GM12878 (cell line): ENCODE data around the gene TBC1D20. TPM values are rescaled to one million over a fixed set of nuclear protein-coding genes. Genes with fewer than 3 reads are reported as not detected.

Experiments
- ATAC-seq: fragments of 200-7000 bp; cut with Tn5 transposase; 3 replicates; pipeline ENCODE4 v1.9.1; 2020; ENCODE audit warnings: mild to moderate bottlenecking, moderate library complexity
- BruUV-seq: library from RNA; stranded (reverse); fragments of 400-500 nt; replicated peaks from 2 replicates; lab custom pipeline; 2021; lab: Mats Ljungman, UMichigan
- CTCF ChIA-PET: fragments of 300-600 bp; sonication (Branson Sonifier 250); formaldehyde crosslinking; extraction: SDS; loops from one replicate; lab custom pipeline; 2021; ENCODE audit warnings: inconsistent platforms; lab: Yijun Ruan, JAX
- POLR2A ChIA-PET: fragments of 350-600 bp; formaldehyde crosslinking; extraction: SDS; loops from one replicate; lab custom pipeline; 2021; ENCODE audit warnings: inconsistent platforms; lab: Charles Lee
- RAD21 ChIA-PET: fragments of 300-600 bp; sonication (Branson Sonifier 250); formaldehyde crosslinking; loops from one replicate; lab custom pipeline; 2023; ENCODE audit warnings: antibody characterized with exemption; ENCODE audit not compliant: unreplicated experiment; lab: Charles Lee
- SMC1A ChIA-PET: fragments of 300-600 bp; sonication (Branson Sonifier 250); formaldehyde crosslinking; loops from one replicate; lab custom pipeline; 2023; ENCODE audit not compliant: unreplicated experiment, uncharacterized antibody; lab: Charles Lee
- DNase-seq: peaks from one replicate; pipeline ENCODE4 v3.0.0-alpha.2; 2011; ENCODE audit warnings: low read depth, low spot score
- FAIRE-seq: peaks from 3 replicates; lab custom pipeline; 2011; peaks lifted over from hg19 to GRCh38; lab: Jason Lieb, UNC
- H2AFZ ChIP-seq: 2 replicates; pipeline ENCODE4 v1.6.0; 2011; ENCODE audit warnings: low read depth, low read length, control low read depth; ENCODE audit not compliant: control insufficient read depth
- H3K27ac ChIP-seq: 2 replicates; pipeline ENCODE4 v1.5.1; 2011; ENCODE audit warnings: control low read depth; ENCODE audit not compliant: control insufficient read depth, insufficient read depth
- H3K27me3 ChIP-seq, 2 experiments: replicated peaks in 1 of 2; 2 replicates each; pipeline versions ENCODE4 v1.6.0 to v1.6.1; 2011; ENCODE audit warnings: low read length in 1 of 2; ENCODE audit not compliant: control insufficient read depth in 2 of 2, insufficient read depth in 2 of 2
- H3K36me3 ChIP-seq, 2 experiments: 2 replicates each; pipeline ENCODE4 v1.5.1; 2011; ENCODE audit warnings: low read length in 1 of 2; ENCODE audit not compliant: control insufficient read depth in 2 of 2, insufficient read depth in 2 of 2
- H3K4me1 ChIP-seq: 2 replicates; pipeline ENCODE4 v1.6.1; 2011; ENCODE audit warnings: mild to moderate bottlenecking, low read length, moderate library complexity, mixed read lengths; ENCODE audit not compliant: control insufficient read depth, insufficient read depth
- H3K4me2 ChIP-seq: 2 replicates; pipeline ENCODE4 v1.6.0; 2011; ENCODE audit warnings: control low read depth; ENCODE audit not compliant: control insufficient read depth, insufficient read depth
- H3K4me3 ChIP-seq: fragments of 200-600 bp; sonication (generic); 2 replicates; pipeline ENCODE4 v1.5.1; 2016
- H3K79me2 ChIP-seq: 2 replicates; pipeline ENCODE4 v1.6.0; 2011; ENCODE audit warnings: low read length; ENCODE audit not compliant: control insufficient read depth, insufficient read depth
- H3K9ac ChIP-seq: 2 replicates; pipeline ENCODE4 v1.8.0; 2011; ENCODE audit warnings: low read length, control low read depth, mixed read lengths; ENCODE audit not compliant: control insufficient read depth, insufficient read depth
- H3K9me3 ChIP-seq: replicated peaks from 3 replicates; pipeline ENCODE4 v1.5.1; 2011; ENCODE audit warnings: mild to moderate bottlenecking, low read length; ENCODE audit not compliant: control insufficient read depth, insufficient read depth
- H4K20me1 ChIP-seq: 2 replicates; pipeline ENCODE4 v1.6.0; 2011; ENCODE audit not compliant: control insufficient read depth, insufficient read depth
- BCL11A ChIP-seq: IDR thresholded peaks from 2 replicates; pipeline ENCODE4 v1.6.1; 2011; ENCODE audit warnings: low read depth, low read length
- JUNB ChIP-seq: IDR thresholded peaks from 2 replicates; pipeline ENCODE4 v1.6.1; 2016; ENCODE audit warnings: antibody characterized with exemption, mild to moderate bottlenecking
- NFXL1 ChIP-seq: fragments of 450-650 bp; IDR thresholded peaks from 2 replicates; pipeline ENCODE4 v1.6.1; 2017; ENCODE audit warnings: antibody characterized with exemption, mild to moderate bottlenecking, borderline replicate concordance
- SMAD5 ChIP-seq: IDR thresholded peaks from 2 replicates; pipeline ENCODE4 v1.6.1; 2016; ENCODE audit warnings: antibody characterized with exemption, low read depth
- YY1 ChIP-seq: IDR thresholded peaks from 2 replicates; pipeline ENCODE4 v1.6.1; 2011; ENCODE audit warnings: low read depth, mild to moderate bottlenecking, low read length
- ZNF217 ChIP-seq: fragments of 450-650 bp; IDR thresholded peaks from 2 replicates; pipeline ENCODE4 v1.6.1; 2017; ENCODE audit warnings: antibody characterized with exemption, mild to moderate bottlenecking
- WGBS: methylation state at CpG from one replicate; pipeline ENCODE4 v1.1.6; 2016; ENCODE audit warnings: low lambda C conversion rate; ENCODE audit not compliant: insufficient replicate concordance, insufficient coverage; ENCODE audit errors: missing lambda C conversion rate; 5-methylcytosine and 5-hydroxymethylcytosine counted together
- in situ Hi-C: fragments of 300-500 bp; cut with MboI; formaldehyde crosslinking; loops from 9 replicates; pipeline ENCODE4 v1.14.3; 2018; ENCODE audit warnings: mixed read lengths
- intact Hi-C: fragments of 100-400 bp; cut with micrococcal nuclease; formaldehyde crosslinking; loops from one replicate; pipeline ENCODE4 v1.14.2; 2022; ENCODE audit not compliant: unreplicated experiment
- polyA plus RNA-seq, 11 experiments: library from polyadenylated mRNA; depleted of rRNA in 4 of 11; unstranded in 6 of 11; stranded (reverse) in 5 of 11; fragments of >200 nt; fragmentation: Nextera tagmentation in 4 of 11; fragmentation: Illumina TruSeq in 1 of 11; extraction: Ambion mirVana in 4 of 11; extraction: Trizol in 1 of 11; gene quantifications; 1 replicate in 1 of 11; 2 replicates in 10 of 11; pipeline versions ENCODE4 v1.2.1 to v1.2.3, GENCODE V29; 2011 to 2016; ENCODE audit warnings: inconsistent platforms in 2 of 11, missing spikeins in 2 of 11, low read depth in 1 of 11
- total RNA-seq, 4 experiments: library from RNA; depleted of rRNA in 3 of 4; stranded (reverse); fragments of >200 nt in 3 of 4; fragmentation: Illumina TruSeq in 1 of 4; extraction: Trizol in 1 of 4; gene quantifications; 2 replicates each; pipeline versions ENCODE4 v1.2.1 to v1.2.3, GENCODE V29; 2013 to 2021
- TF ChIP-seq, protein P1 (sequence below): fragments of 450-650 bp; IDR thresholded peaks from 2 replicates; pipeline ENCODE4 v1.6.1; 2017; ENCODE audit warnings: antibody characterized with exemption, mild to moderate bottlenecking, moderate library complexity
- TF ChIP-seq, protein P2 (sequence below): fragments of 150-350 bp; IDR thresholded peaks from 2 replicates; pipeline ENCODE4 v1.6.1; 2014; ENCODE audit warnings: mild to moderate bottlenecking, low read depth, low read length

Gene TBC1D20
- total and polyA plus RNA-seq, 10 of the 15 experiments (the other 5 are each of a cell fraction or from before 2014, with no cell fraction given) = 4.3 to 17.9 (median 11.2) TPM

DNA sequence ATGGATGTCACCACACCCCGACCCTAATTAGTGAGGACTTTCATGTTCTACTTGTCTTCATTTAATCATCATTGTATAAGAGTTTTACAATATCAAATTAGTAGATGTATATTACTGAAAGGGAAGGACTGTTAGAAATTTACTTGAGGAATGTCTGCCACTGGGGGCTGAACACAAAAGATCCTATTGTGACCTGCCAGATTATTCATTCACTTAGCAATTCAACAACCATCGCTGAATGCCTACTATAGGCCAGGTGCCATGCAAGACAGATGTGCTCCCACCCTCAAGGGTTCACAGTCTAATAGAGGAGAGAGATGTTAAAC lies 62.2 kb downstream of the TBC1D20 start:
- Histone ChIP-seq H3K4me2 (no peak overlapping the region), H4K20me1 (no peaks in the 10 kb centered on the region), H3K27me3 (no peaks in the 10 kb centered on the region), H3K79me2 (no peaks in the 10 kb centered on the region), H3K36me3 (peaks cover 12 to 15% of the 10 kb centered on the region in 2 experiments), H3K27ac (no peak overlapping the region), H3K9ac (no peak overlapping the region), H3K4me3 (no peak overlapping the region), H2AFZ (no peak overlapping the region), H3K4me1 (no peaks in the 10 kb centered on the region), H3K9me3 (no peaks in the 10 kb centered on the region; the same call in 1 of the 3 replicates)
- POLR2A ChIA-PET = no interaction called here
- RAD21 ChIA-PET = no interaction called here
- SMC1A ChIA-PET = interaction anchor here (1.1 to 1.3 kb wide), 2 partner anchors 20 to 73 kb away, joined by 3 read pairs; partner anchors contain the start of gene TRIB3
- 43% methylated on average over 2 of the region's 2 CpGs for whole genome bisulfite sequencing
- CTCF ChIA-PET = interaction anchor here (1.3 kb wide), 1 partner anchor 46 kb away, joined by 4 read pairs; no protein-coding TSS in a partner anchor
- no peak for TF ChIP-seq ZNF217
- no peak for TF ChIP-seq BCL11A
- TF ChIP-seq, protein P1, sequence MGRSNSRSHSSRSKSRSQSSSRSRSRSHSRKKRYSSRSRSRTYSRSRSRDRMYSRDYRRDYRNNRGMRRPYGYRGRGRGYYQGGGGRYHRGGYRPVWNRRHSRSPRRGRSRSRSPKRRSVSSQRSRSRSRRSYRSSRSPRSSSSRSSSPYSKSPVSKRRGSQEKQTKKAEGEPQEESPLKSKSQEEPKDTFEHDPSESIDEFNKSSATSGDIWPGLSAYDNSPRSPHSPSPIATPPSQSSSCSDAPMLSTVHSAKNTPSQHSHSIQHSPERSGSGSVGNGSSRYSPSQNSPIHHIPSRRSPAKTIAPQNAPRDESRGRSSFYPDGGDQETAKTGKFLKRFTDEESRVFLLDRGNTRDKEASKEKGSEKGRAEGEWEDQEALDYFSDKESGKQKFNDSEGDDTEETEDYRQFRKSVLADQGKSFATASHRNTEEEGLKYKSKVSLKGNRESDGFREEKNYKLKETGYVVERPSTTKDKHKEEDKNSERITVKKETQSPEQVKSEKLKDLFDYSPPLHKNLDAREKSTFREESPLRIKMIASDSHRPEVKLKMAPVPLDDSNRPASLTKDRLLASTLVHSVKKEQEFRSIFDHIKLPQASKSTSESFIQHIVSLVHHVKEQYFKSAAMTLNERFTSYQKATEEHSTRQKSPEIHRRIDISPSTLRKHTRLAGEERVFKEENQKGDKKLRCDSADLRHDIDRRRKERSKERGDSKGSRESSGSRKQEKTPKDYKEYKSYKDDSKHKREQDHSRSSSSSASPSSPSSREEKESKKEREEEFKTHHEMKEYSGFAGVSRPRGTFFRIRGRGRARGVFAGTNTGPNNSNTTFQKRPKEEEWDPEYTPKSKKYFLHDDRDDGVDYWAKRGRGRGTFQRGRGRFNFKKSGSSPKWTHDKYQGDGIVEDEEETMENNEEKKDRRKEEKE = no peak
- TF ChIP-seq JUNB = no peak
- TF ChIP-seq NFXL1 = no peak
- TF ChIP-seq, protein P2, sequence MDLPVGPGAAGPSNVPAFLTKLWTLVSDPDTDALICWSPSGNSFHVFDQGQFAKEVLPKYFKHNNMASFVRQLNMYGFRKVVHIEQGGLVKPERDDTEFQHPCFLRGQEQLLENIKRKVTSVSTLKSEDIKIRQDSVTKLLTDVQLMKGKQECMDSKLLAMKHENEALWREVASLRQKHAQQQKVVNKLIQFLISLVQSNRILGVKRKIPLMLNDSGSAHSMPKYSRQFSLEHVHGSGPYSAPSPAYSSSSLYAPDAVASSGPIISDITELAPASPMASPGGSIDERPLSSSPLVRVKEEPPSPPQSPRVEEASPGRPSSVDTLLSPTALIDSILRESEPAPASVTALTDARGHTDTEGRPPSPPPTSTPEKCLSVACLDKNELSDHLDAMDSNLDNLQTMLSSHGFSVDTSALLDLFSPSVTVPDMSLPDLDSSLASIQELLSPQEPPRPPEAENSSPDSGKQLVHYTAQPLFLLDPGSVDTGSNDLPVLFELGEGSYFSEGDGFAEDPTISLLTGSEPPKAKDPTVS = no peak
- no peak for TF ChIP-seq YY1
- TF ChIP-seq SMAD5 = no peak
- ATAC-seq (no peak), FAIRE-seq (no peak), DNase-seq (no peak)
- in situ Hi-C loops = no loop called here
- BruUV-seq = no TSS peak
- intact Hi-C loops = no loop called here
